Measurements from ENCODE around the gene EFCAB11.
A peak's percentile ranks its signal among the peaks of the same experiment; 100 is the strongest.

The EFCAB11 gene

DNA sequence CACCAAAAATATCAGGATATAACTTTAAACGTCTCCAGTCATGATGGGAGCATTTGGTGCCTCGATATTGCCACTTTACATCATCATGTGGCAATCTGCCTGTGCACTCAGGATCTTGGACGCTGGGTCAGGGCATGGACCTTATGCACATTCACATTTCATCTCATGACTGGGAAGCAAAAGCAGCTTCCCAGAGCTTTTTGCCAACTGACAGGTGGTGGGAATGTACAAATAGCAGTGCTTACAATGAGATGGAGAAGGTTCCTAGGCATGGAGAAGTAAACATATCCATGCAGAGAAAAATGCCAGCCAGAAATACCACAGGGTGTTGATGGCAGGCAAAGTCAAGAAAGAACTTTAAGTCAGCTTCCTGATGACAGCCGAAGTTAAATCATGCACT is 30.3 kb downstream of the EFCAB11 start:
- TF ChIP-seq, protein P1, sequence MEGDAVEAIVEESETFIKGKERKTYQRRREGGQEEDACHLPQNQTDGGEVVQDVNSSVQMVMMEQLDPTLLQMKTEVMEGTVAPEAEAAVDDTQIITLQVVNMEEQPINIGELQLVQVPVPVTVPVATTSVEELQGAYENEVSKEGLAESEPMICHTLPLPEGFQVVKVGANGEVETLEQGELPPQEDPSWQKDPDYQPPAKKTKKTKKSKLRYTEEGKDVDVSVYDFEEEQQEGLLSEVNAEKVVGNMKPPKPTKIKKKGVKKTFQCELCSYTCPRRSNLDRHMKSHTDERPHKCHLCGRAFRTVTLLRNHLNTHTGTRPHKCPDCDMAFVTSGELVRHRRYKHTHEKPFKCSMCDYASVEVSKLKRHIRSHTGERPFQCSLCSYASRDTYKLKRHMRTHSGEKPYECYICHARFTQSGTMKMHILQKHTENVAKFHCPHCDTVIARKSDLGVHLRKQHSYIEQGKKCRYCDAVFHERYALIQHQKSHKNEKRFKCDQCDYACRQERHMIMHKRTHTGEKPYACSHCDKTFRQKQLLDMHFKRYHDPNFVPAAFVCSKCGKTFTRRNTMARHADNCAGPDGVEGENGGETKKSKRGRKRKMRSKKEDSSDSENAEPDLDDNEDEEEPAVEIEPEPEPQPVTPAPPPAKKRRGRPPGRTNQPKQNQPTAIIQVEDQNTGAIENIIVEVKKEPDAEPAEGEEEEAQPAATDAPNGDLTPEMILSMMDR (IDR thresholded peaks at IDR 0.05; ENCODE audit: insufficient read depth, low read depth, low read length, missing control alignments): no peak
- no peak for DNase-seq (ENCODE audit: low read depth)
- H3K4me3 ChIP-seq (ENCODE audit: low read length): no peak overlapping the region

- TF ChIP-seq, protein P1 (IDR thresholded peaks at IDR 0.05; ENCODE audit: insufficient read depth, low read depth, low read length, missing control alignments): no peak
- no peak overlapping the region for H3K4me3 ChIP-seq (ENCODE audit: low read length)
- peak; percentile 91 for DNase-seq (ENCODE audit: low read depth)
Observed at GRCh38 chr14:89922031-89922907, 32.3 kb downstream of the EFCAB11 start.

DNA sequence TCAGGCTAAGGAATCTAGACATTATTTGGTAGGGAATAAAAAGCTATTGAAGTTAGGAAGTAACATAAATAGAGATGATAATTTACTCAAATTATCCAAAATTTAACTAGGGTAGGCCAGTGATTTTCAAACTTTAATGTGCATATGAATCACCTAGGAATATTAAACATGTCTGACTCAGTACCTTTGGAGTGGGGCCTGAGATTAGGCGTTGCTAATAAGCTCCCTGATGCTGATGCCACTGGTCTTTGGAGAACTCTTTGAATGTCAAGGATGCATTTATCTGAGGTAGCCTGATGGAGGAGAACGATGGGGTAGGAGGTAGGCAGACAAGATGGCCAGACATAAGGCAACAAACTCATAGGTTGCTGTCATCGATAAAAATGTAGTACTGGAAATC is 33.2 kb downstream of the EFCAB11 start:
- DNase-seq (ENCODE audit: low read depth): peak; percentile 42
- no peak overlapping the region for H3K4me3 ChIP-seq (ENCODE audit: low read length)
- TF ChIP-seq, protein P1 (IDR thresholded peaks at IDR 0.05; ENCODE audit: insufficient read depth, low read depth, low read length, missing control alignments): no peak

DNA sequence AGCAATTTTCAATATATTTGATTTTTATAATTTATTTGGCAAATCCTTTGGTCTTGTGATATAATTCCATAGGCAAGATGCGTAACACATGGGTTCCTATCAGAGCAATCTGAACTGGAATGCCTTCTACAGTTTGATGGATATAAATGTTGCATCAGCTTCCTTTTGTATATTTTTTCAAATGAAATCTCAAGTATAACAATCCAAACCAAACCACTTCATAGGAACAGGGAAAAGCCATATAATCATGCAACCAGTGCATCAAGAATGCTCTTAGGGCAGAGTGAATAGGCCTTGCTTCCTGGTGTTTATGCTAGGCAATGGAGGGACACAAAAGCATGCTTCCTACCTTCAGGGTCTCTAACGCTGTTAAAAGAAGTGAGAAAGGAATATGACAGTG is 34.5 kb downstream of the EFCAB11 start:
- no peak for DNase-seq (ENCODE audit: low read depth)
- no peak overlapping the region for H3K4me3 ChIP-seq (ENCODE audit: low read length)
- TF ChIP-seq, protein P1 (IDR thresholded peaks at IDR 0.05; ENCODE audit: insufficient read depth, low read depth, low read length, missing control alignments): no peak

GRCh38 chr14:89918721-89919120 is 35.8 kb downstream of the EFCAB11 start:
- no peak for DNase-seq (ENCODE audit: low read depth)
- TF ChIP-seq, protein P1 (IDR thresholded peaks at IDR 0.05; ENCODE audit: insufficient read depth, low read depth, low read length, missing control alignments): no peak
- H3K4me3 ChIP-seq (ENCODE audit: low read length): no peak overlapping the region

DNA sequence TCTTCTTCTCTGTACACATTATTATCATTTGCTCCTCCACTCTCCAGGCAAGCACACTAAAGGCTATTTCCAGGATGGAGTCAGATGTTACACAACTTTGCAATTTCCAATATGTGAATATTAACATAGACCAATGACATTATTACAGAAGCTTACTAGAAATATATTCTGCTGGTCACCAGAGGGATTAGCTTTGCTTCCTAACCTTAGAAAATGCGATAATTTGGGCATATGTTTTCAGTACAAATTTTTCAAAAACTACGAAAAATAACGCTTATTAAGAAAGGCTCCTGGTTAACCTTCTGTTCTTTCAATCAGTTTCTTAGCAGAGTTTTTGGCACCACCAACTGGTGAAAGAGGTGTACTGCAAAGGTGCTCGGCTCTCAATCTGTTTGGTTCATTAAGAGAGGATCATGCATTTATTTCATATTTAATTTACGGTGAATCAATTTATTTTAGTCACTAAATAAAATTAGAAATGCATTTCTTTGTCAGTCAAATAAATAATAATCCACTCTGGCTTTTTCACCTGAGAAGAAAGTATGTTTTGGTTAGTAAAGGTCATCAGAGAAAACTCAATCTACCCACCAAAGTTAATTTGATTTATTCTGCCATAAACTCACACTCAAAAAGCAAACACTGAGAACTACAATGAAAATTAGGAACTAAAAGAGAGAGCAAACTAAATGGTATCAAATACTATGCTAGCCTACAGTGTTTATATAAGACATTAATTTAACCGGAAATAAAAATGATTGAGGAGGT is 39.2 kb downstream of the EFCAB11 start:
- TF ChIP-seq, protein P1 (IDR thresholded peaks at IDR 0.05; ENCODE audit: insufficient read depth, low read depth, low read length, missing control alignments): peak; percentile 96
- peak; percentile 76 for DNase-seq (ENCODE audit: low read depth)
- H3K4me3 ChIP-seq (ENCODE audit: low read length): no peak overlapping the region

Data from epithelial cell of esophagus (primary cell).